Spleen (tissue), 11 donors: Measurements from ENCODE around the gene CD248. TPM values are rescaled to one million over a fixed set of nuclear protein-coding genes. Genes with fewer than 3 reads are reported as not detected.
A peak's percentile ranks its signal among the peaks of the same experiment; 100 is the strongest.

Source experiments
- DNase-seq: peaks from one replicate; pipeline ENCODE4 v3.0.0-alpha.2; 2020
- H3K27ac ChIP-seq, 8 donors: fragments of 200-600 bp; sonication (generic) in 7 of 8; 1 replicate in 4 of 8; 2 replicates in 4 of 8; pipeline versions ENCODE4 v1.5.0 to v1.8.0; 2016 to 2021; ENCODE audit warnings: inconsistent platforms in 4 of 8, mild to moderate bottlenecking in 4 of 8, moderate library complexity in 1 of 8
- H3K27me3 ChIP-seq, 7 donors: fragments of 200-600 bp; sonication (generic) in 6 of 7; replicated peaks in 1 of 7; 1 replicate in 4 of 7; 2 replicates in 3 of 7; pipeline versions ENCODE4 v1.5.0 to v1.8.0; 2016 to 2021; ENCODE audit warnings: inconsistent platforms in 3 of 7, mild to moderate bottlenecking in 1 of 7
- H3K36me3 ChIP-seq, 6 donors: fragments of 200-600 bp; sonication (generic) in 5 of 6; 1 replicate in 4 of 6; 2 replicates in 2 of 6; pipeline versions ENCODE4 v1.5.0 to v1.8.0; 2016 to 2021; ENCODE audit warnings: inconsistent platforms in 2 of 6
- H3K4me1 ChIP-seq, 6 donors: fragments of 200-600 bp; sonication (generic) in 5 of 6; 1 replicate in 3 of 6; 2 replicates in 3 of 6; pipeline versions ENCODE4 v1.5.0 to v1.8.0; 2016 to 2021; ENCODE audit warnings: inconsistent platforms in 3 of 6
- H3K4me3 ChIP-seq, 8 donors: fragments of 200-600 bp; sonication (generic) in 7 of 8; 1 replicate in 4 of 8; 2 replicates in 4 of 8; pipeline versions ENCODE4 v1.5.0 to v1.8.0; 2016 to 2021; ENCODE audit warnings: inconsistent platforms in 4 of 8, mild to moderate bottlenecking in 4 of 8, moderate library complexity in 2 of 8
- H3K9me3 ChIP-seq, 8 donors: fragments of 200-600 bp; sonication (generic) in 7 of 8; 1 replicate in 4 of 8; 2 replicates in 4 of 8; pipeline versions ENCODE4 v1.5.0 to v1.8.0; 2016 to 2021; ENCODE audit warnings: inconsistent platforms in 4 of 8
- POLR2A ChIP-seq, 3 donors: fragments of 450-650 bp; IDR thresholded peaks; one replicate each; pipeline ENCODE4 v1.5.1; 2017; ENCODE audit warnings: antibody characterized with exemption in 3 of 3, mild to moderate bottlenecking in 1 of 3
- POLR2AphosphoS5 ChIP-seq, 3 donors: sonication (generic); formaldehyde crosslinking; IDR thresholded peaks; one replicate each; pipeline ENCODE4 v1.5.1; 2017; ENCODE audit warnings: antibody characterized with exemption in 3 of 3
- WGBS, 5 donors: extraction: QIAGEN DNeasy Blood & Tissue Kit in 3 of 5; methylation state at CpG; one replicate each; pipeline versions ENCODE4 v1.1.5 to v1.1.7; 2013 to 2018; 5-methylcytosine and 5-hydroxymethylcytosine counted together
- intact Hi-C: fragments of 100-400 bp; cut with DNase I; formaldehyde crosslinking; loops from one replicate; pipeline ENCODE4 v1.15.0; 2023; ENCODE audit warnings: low total_unique reads
- polyA plus RNA-seq, 3 donors: library from polyadenylated mRNA; stranded (reverse); fragments of 200-250 nt; gene quantifications; one replicate each; pipeline ENCODE4 v1.2.1, GENCODE V29; 2013
- total RNA-seq, 7 donors: library from RNA; depleted of rRNA in 3 of 7; stranded (reverse); fragments of >200 nt in 3 of 7; fragmentation: NEBNext Ultra II Directional in 4 of 7; extraction: Animal tissue kit (Norgen Biotek cat#: 25700) in 4 of 7; gene quantifications; one replicate each; pipeline versions ENCODE4 v1.1.0 to v1.2.1, GENCODE V29; 2016 to 2021
- TF ChIP-seq, protein P1 (sequence below), 11 experiments: fragments of 200-600 bp in 7 of 11; fragments of 450-650 bp in 4 of 11; sonication (generic) in 4 of 11; IDR thresholded peaks in 8 of 11; conservative IDR thresholded peaks in 3 of 11; 1 replicate in 7 of 11; 2 replicates in 4 of 11; pipeline versions ENCODE4 v1.4.0 to v1.8.0; 2016 to 2021; ENCODE audit warnings: antibody characterized with exemption in 11 of 11, inconsistent platforms in 4 of 11, mild to moderate bottlenecking in 1 of 11
- donor health status: healthy with polysubstance abuse.
- donor health status: DM: no; HTN: no; CAD: no; lungs with moderate emphysema.
- donor health status: DM: no; HTN: no; CAD: no.
- donor health status: Bipolar disorder and iron deficiency.
- donor health status: healthy.
- donor health status: DM: no; HTN: no; CAD: no.
- donor health status: DM: yes; HTN: yes; CAD: no.

CD248 gene
- total and polyA plus RNA-seq, 10 donors: 1.7 to 15.7 (median 4.9) TPM

DNA sequence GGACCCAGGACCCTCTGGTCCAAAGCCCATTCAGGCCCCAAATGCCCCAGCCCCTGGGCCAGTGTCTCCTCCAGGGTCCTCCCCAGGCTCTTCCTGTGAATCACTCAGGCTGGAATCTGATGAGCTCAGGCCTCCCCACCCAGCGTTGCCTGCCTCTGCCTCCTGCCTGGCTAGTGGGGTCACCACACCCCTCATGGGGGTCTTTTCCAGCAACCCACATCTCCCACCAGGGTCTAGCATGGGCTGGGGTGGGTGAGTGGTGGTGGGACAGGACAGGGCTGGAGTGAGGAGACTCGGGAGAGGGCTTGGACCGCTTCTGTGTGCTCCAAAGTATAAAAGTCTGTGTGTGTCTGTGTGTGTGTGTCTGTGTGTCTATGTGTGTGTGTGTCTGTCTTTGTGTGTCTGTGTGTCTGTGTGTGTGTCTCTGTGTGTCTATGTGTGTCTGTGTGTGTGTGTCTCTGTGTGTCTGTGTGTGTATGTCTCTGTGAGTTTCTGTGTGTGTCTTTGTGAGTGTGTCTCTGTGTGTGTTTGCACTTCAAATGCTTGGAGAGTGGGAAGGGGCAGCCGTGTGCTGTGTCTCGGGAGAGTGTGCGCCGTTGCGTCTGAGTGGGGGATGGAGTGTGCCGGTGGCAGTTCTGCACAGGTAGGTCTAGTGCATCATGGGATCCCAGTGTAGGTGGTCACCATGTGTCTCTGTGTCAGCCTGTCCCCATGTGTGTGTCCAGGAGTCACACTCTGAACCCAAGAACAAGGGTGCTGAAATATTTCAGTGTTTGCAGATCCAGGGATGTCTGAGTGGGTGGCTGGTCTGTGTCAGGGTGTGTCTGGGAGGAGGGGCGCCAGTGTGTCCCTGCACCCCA, 10.6 kb upstream of the CD248 start:
- Histone ChIP-seq H3K9me3 (no peaks in the 10 kb centered on the region), H3K27me3 (no peaks in the 10 kb centered on the region), H3K27ac (peak overlapping the region in 7 of 8 donors; percentile 2 to 71 (median 54)), H3K4me1 (peaks cover 16 to 59% (median 41%) of the 10 kb centered on the region in 6 donors), H3K36me3 (peaks cover 0 to 13% (median 4%) of the 10 kb centered on the region in 6 donors), H3K4me3 (no peak overlapping the region)
- no peak for TF ChIP-seq POLR2A (IDR thresholded peaks at IDR 0.05)
- no peak for TF ChIP-seq POLR2AphosphoS5 (IDR thresholded peaks at IDR 0.05)
- TF ChIP-seq, protein P1, sequence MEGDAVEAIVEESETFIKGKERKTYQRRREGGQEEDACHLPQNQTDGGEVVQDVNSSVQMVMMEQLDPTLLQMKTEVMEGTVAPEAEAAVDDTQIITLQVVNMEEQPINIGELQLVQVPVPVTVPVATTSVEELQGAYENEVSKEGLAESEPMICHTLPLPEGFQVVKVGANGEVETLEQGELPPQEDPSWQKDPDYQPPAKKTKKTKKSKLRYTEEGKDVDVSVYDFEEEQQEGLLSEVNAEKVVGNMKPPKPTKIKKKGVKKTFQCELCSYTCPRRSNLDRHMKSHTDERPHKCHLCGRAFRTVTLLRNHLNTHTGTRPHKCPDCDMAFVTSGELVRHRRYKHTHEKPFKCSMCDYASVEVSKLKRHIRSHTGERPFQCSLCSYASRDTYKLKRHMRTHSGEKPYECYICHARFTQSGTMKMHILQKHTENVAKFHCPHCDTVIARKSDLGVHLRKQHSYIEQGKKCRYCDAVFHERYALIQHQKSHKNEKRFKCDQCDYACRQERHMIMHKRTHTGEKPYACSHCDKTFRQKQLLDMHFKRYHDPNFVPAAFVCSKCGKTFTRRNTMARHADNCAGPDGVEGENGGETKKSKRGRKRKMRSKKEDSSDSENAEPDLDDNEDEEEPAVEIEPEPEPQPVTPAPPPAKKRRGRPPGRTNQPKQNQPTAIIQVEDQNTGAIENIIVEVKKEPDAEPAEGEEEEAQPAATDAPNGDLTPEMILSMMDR (IDR thresholded peaks at IDR 0.05 in 8 of 11, conservative IDR thresholded peaks at IDR 0.05 in 3 of 11): no peak
- WGBS, 5 donors: 83 to 88% (median 87%) methylated on average over 10 of the region's 10 CpGs
- intact Hi-C loops: loop anchor here (2.0 kb wide), 1 partner anchor 15 kb away; no protein-coding TSS in a partner anchor
- DNase-seq: no peak

DNA sequence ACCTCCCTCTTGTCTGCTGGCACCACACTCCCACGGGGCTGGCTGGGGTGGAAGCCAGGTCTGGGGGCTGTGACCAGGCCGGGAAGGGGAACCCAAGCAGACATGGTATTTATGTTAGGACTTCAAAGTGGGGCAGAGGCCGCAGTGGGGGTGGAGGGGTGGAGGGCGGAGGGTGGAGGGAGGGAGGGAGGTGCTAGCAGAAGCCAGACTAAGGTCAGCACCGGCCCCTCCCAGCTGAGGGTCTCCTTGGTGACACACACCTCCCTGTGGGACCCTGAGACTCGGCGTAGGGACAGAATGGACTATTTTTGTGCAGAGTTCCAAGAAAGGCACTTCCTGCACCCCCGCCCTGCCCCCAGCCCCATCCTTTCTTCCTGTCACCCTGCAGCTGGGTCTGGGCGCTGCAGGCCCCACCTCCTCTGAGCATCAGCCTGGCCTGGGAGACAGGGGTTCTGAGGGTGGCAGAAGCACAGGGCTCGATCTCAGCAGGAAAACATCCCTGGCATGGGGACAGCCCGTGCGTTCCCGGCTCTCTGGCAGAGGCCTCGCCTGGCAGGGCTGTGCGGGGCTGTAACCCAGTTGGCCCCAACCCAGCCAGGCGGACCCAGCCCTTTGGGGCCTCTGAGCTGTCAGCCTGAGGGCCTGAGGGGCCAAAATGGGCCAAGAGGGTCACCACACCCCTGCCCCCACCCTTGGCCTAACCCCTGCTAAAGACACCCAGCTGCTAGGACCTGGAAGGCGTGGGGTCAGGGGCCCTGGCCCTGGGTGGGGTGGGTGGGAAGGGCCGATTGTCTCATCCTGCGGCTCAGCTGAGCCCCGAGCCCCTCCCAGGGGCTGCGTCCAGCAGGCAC, 9.6 kb upstream of the CD248 start:
- intact Hi-C loops: no loop called here
- no peak for DNase-seq
- no peaks in the 10 kb centered on the region for H3K9me3 ChIP-seq
- peak overlapping the region in 7 of 8 donors; percentile 2 to 71 (median 54) for H3K27ac ChIP-seq
- TF ChIP-seq POLR2AphosphoS5 (IDR thresholded peaks at IDR 0.05) (peak in 1 of 3 donors; percentile 51), POLR2A (IDR thresholded peaks at IDR 0.05) (no peak)
- no peak overlapping the region for H3K4me3 ChIP-seq
- 28 to 58% (median 37%) methylated on average over 16 to 21 of the region's 21 CpGs for WGBS, 5 donors
- H3K4me1 ChIP-seq: peaks cover 16 to 59% (median 41%) of the 10 kb centered on the region in 6 donors
- no peaks in the 10 kb centered on the region for H3K27me3 ChIP-seq
- peaks cover 0 to 4% (median 0%) of the 10 kb centered on the region in 6 donors for H3K36me3 ChIP-seq

DNA sequence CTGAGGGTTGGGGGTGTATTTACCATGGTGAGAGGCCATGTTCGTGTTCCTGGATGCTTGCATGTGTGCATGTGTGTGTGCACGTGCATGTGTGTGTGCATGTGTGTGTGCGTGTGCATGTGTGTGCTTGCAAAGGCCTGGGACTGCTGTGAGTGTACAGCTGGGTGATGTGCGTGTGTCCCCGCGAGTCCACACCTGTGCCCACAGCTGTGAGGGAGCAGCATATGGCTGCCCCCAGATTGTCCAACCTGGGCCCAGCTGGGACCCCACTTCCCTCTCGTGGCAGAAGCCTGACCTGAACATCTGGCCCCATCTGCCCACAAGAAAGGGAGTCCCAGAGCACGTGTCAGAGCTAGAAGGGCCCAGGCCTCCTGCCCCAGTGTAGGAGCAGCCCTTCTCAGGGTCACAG, 8.4 kb upstream of the CD248 start:
- 60 to 88% (median 75%) methylated on average over 3 to 8 of the region's 8 CpGs for WGBS, 5 donors
- Histone ChIP-seq H3K36me3 (no peaks in the 10 kb centered on the region), H3K27ac (peak overlapping the region in 3 of 8 donors; percentile 59 to 71 (median 66)), H3K4me1 (peaks cover 16 to 59% (median 39%) of the 10 kb centered on the region in 6 donors), H3K4me3 (no peak overlapping the region), H3K27me3 (no peaks in the 10 kb centered on the region), H3K9me3 (no peaks in the 10 kb centered on the region)
- no peak for TF ChIP-seq POLR2A (IDR thresholded peaks at IDR 0.05)
- TF ChIP-seq, protein P1 (IDR thresholded peaks at IDR 0.05 in 8 of 11, conservative IDR thresholded peaks at IDR 0.05 in 3 of 11): no peak
- TF ChIP-seq POLR2AphosphoS5 (IDR thresholded peaks at IDR 0.05): no peak
- intact Hi-C loops: no loop called here
- DNase-seq: no peak

DNA sequence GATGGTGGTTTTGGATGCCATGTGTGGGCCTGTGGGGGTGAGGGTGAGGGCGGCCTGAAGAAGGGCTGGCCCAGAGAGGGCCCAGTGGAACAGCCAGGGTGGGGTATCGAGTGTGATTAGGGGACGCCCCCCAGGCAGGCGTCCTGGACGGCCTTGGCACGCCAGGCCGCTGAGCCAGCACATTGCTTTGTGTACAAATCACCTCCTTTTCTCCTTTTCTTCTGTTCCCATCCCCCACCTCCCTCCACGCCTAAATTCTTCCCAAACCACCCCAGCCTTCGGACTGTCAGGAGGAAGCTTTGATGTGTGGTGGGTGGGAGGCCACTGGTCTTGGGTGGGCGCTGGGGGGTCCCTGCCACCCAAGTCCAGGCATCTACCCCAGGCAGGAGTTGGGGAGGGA, 7.8 kb upstream of the CD248 start:
- TF ChIP-seq POLR2A (IDR thresholded peaks at IDR 0.05): no peak
- TF ChIP-seq, protein P1 (IDR thresholded peaks at IDR 0.05 in 8 of 11, conservative IDR thresholded peaks at IDR 0.05 in 3 of 11): no peak
- TF ChIP-seq POLR2AphosphoS5 (IDR thresholded peaks at IDR 0.05): no peak
- H3K4me1 ChIP-seq: peaks cover 16 to 53% (median 36%) of the 10 kb centered on the region in 6 donors
- H3K9me3 ChIP-seq: no peaks in the 10 kb centered on the region
- H3K4me3 ChIP-seq: no peak overlapping the region
- no peak overlapping the region for H3K27ac ChIP-seq
- H3K27me3 ChIP-seq: no peaks in the 10 kb centered on the region
- intact Hi-C loops: no loop called here
- DNase-seq: no peak
- WGBS, 5 donors: 72 to 88% (median 84%) methylated on average over 10 of the region's 10 CpGs
- no peaks in the 10 kb centered on the region for H3K36me3 ChIP-seq
